MM.1S (cell line): Measurements from ENCODE around the gene PDE1C.

Source experiments
- CTCF ChIP-seq: fragments of 300-600 bp; sonication (generic); IDR thresholded peaks from 2 replicates; pipeline ENCODE4 v1.5.1; 2016; ENCODE audit warnings: antibody characterized with exemption, low read length, mixed read lengths
- EZH2 ChIP-seq: fragments of 300-600 bp; sonication (generic); optimal IDR thresholded peaks from 2 replicates; pipeline ENCODE3; 2017; ENCODE audit warnings: low read depth, mild to moderate bottlenecking, antibody characterized with exemption, low read length, mixed read lengths
- EZH2phosphoT487 ChIP-seq: fragments of 300-600 bp; sonication (generic); IDR thresholded peaks from 2 replicates; pipeline ENCODE4 v1.6.1; 2018; ENCODE audit warnings: antibody characterized with exemption, low read length

- TF ChIP-seq CTCF: no peak
- TF ChIP-seq EZH2: no peak
- no peak for TF ChIP-seq EZH2phosphoT487
Measured at GRCh38 chr7:32100407-32100907, 30.2 kb upstream of the PDE1C start.
